Brain microvascular endothelial cell (primary cell): Measurements from ENCODE around the gene ABO.
"Not testable (repeated sequence)": the region's sequence is repeated elsewhere in the genome, so short reads cannot be mapped to it uniquely, and the experiment has no call there.

Experiments used
- DNase-seq: peaks from one replicate; pipeline ENCODE4 v3.0.0-alpha.2; 2020
- H3K27ac ChIP-seq: fragments of 250-450 bp; sonication (Bioruptor Pico); 2 replicates; pipeline ENCODE4 v1.5.1; 2020; ENCODE audit warnings: mild to moderate bottlenecking, moderate library complexity
- H3K27me3 ChIP-seq: fragments of 250-450 bp; sonication (Bioruptor Pico); replicated peaks from 2 replicates; pipeline ENCODE4 v1.5.1; 2020; ENCODE audit warnings: mild to moderate bottlenecking
- H3K36me3 ChIP-seq: fragments of 250-450 bp; sonication (Bioruptor Pico); replicated peaks from 2 replicates; pipeline ENCODE4 v1.5.1; 2020; ENCODE audit warnings: mild to moderate bottlenecking
- H3K4me3 ChIP-seq: 2 replicates; pipeline ENCODE4 v1.5.1; 2011; ENCODE audit warnings: low read depth, mild to moderate bottlenecking, control low read depth, low read length, moderate library complexity
- in situ Hi-C: cut with HindIII; loops from 2 replicates; pipeline ENCODE4 v1.10.0; 2017; ENCODE audit warnings: low sequenced_read_pairs, low pct_ligation_motif_present
- TF ChIP-seq, protein P1 (sequence below): IDR thresholded peaks from 2 replicates; pipeline ENCODE4 v1.5.1; 2011; ENCODE audit warnings: low read depth, mild to moderate bottlenecking, moderate library complexity, low read length, control low read depth, inconsistent platforms; ENCODE audit errors: missing control alignments

The ABO gene

DNA sequence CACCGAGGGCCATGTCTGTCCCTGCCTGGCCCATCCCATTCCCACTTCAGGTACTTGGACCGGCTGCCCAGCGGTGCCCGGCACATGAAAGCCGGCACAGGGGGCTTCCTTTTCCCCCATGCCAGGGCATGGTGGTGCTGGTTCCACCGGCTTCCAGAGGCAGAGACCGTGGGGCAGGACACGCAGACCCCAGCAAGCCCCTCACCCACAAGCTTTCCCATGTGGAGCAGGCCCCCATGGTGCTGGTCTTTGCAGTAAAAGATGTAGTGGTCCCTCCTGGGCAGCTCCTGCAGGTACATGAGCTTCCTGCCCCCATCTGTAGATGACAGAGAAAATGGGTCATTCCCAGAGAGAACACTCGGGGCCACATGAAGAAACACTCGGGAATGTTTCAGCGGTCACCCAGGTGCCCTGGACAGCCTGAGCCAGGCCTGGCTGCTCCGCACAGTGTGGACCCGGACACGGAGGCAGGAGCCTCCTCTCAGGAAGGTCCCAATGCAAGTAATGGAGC is 67.9 kb downstream of the ABO start:
- in situ Hi-C loops = no loop called here

DNA sequence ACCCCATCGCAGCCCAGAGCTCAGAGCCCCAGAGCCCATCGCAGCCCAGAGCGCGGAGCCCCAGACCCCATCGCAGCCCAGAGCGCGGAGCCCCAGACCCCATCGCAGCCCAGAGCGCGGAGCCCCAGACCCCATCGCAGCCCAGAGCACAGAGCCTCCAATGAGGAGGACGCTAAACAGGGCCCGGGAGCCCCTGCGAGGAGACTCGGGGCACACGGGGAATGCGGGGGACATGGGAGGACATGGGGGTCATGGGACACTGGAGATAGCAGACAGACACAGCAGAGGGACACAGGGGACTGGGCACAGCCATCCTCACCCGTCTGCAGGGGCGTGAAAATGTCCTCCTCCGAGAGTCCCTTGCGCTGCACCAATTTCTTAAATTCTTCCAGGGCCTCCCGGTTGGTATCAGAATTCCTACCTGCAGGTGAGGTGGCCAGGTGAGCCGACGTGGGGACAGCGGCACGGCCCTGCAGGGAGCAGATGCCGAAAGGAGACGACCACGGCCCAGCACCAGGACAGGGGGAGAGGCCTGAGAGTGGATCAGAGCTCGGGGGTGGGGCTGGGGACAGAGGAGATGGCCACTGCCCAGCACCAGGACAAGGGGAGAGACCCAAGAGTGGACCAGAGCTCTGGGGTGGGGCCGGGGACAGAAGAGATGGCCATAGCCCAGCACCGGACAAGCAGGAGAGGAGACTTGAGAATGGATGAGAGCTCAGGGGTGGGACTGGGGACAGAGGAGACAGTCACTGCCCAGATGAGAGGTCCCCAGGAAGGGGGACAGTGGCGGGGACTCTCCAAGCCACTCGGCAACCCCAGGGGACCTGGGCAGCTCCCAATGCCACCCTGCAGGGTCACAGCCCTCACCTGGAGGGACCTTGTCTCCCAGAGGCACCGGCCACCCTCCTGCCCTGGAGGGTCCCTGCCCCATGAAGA is 68.7 kb downstream of the ABO start:
- in situ Hi-C loops = no loop called here
- no peak overlapping the region for H3K27ac ChIP-seq

More for the DNA sequence above, 67.9 kb downstream of the ABO start:
- Histone ChIP-seq H3K27me3 (no peaks in the 10 kb centered on the region), H3K27ac (no peak overlapping the region), H3K36me3 (no peaks in the 10 kb centered on the region), H3K4me3 (no peak overlapping the region)
- no peak for DNase-seq
- TF ChIP-seq, protein P1, sequence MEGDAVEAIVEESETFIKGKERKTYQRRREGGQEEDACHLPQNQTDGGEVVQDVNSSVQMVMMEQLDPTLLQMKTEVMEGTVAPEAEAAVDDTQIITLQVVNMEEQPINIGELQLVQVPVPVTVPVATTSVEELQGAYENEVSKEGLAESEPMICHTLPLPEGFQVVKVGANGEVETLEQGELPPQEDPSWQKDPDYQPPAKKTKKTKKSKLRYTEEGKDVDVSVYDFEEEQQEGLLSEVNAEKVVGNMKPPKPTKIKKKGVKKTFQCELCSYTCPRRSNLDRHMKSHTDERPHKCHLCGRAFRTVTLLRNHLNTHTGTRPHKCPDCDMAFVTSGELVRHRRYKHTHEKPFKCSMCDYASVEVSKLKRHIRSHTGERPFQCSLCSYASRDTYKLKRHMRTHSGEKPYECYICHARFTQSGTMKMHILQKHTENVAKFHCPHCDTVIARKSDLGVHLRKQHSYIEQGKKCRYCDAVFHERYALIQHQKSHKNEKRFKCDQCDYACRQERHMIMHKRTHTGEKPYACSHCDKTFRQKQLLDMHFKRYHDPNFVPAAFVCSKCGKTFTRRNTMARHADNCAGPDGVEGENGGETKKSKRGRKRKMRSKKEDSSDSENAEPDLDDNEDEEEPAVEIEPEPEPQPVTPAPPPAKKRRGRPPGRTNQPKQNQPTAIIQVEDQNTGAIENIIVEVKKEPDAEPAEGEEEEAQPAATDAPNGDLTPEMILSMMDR = no peak

GRCh38 chr9:133205481-133205887 is 69.5 kb downstream of the ABO start:
- in situ Hi-C loops, H3K27ac ChIP-seq: not testable (repeated sequence)

More for the DNA sequence above, 68.7 kb downstream of the ABO start:
- Histone ChIP-seq H3K36me3 (no peaks in the 10 kb centered on the region), H3K27me3 (no peaks in the 10 kb centered on the region), H3K4me3 (no peak overlapping the region)
- TF ChIP-seq, protein P1 = no peak
- DNase-seq = no peak

More at GRCh38 chr9:133205481-133205887, 69.5 kb downstream of the ABO start:
- H3K27me3 ChIP-seq, H3K36me3 ChIP-seq, H3K4me3 ChIP-seq, DNase-seq: not testable (repeated sequence)
